HL-60 (cell line): ENCODE data around the gene POP4.

Experiments used
- DNase-seq, 2 experiments: peaks; one replicate each; pipeline ENCODE4 v3.0.0-alpha.2; 2010 to 2020; ENCODE audit warnings: low read depth in 1 of 2, low spot score in 1 of 2
- H3K27ac ChIP-seq: fragments of 250-450 bp; sonication (Bioruptor Pico); replicated peaks from 2 replicates; pipeline ENCODE4 v1.5.1; 2020; ENCODE audit warnings: mild to moderate bottlenecking, moderate library complexity
- H3K27me3 ChIP-seq: fragments of 250-450 bp; sonication (Bioruptor Pico); 2 replicates; pipeline ENCODE4 v1.5.1; 2021; ENCODE audit warnings: mild to moderate bottlenecking, moderate library complexity; ENCODE audit not compliant: insufficient read depth, poor library complexity, severe bottlenecking
- H3K4me3 ChIP-seq: replicated peaks from 2 replicates; pipeline ENCODE4 v1.5.1; 2011; ENCODE audit warnings: mild to moderate bottlenecking, control low read depth, low read length; ENCODE audit not compliant: insufficient read depth
- GABPA ChIP-seq: IDR thresholded peaks from 2 replicates; pipeline ENCODE4 v1.6.1; 2012; ENCODE audit warnings: low read depth
- POLR2AphosphoS5 ChIP-seq: IDR thresholded peaks from 2 replicates; pipeline ENCODE4 v1.6.1; 2012; ENCODE audit warnings: low read depth
- SPI1 ChIP-seq: IDR thresholded peaks from 2 replicates; pipeline ENCODE4 v1.6.1; 2012; ENCODE audit warnings: low read depth, mild to moderate bottlenecking, borderline replicate concordance
- TF ChIP-seq, protein P1 (sequence below): IDR thresholded peaks from 2 replicates; pipeline ENCODE4 v1.6.1; 2012; ENCODE audit warnings: low read depth; ENCODE audit not compliant: insufficient replicate concordance
- TF ChIP-seq, protein P2 (sequence below): IDR thresholded peaks from one replicate; pipeline ENCODE4 v1.5.1; 2011; ENCODE audit warnings: low read length, control low read depth, inconsistent platforms; ENCODE audit not compliant: insufficient read depth

The POP4 gene

DNA sequence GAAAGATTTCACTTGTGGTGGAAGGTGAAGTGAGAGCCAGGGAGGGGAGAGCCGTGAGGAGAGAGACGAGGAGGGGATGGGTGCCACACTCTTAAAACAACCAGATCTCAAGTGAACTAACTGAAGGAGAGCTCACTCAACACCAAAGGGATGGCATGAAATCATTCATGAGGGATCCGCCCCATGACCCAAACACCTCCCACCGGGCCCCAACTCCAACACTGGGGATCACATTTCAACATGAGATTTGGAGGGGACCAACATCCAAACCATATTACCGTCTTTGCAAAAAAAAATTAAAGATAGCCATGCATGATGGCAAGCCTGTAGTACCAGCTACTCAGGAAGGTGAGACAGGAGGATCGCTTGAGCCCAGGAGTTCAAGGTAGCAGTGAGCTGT is 34.9 kb upstream of the POP4 start:
- no peak for DNase-seq
- no peak for TF ChIP-seq GABPA
- TF ChIP-seq SPI1: no peak
- TF ChIP-seq, protein P1, sequence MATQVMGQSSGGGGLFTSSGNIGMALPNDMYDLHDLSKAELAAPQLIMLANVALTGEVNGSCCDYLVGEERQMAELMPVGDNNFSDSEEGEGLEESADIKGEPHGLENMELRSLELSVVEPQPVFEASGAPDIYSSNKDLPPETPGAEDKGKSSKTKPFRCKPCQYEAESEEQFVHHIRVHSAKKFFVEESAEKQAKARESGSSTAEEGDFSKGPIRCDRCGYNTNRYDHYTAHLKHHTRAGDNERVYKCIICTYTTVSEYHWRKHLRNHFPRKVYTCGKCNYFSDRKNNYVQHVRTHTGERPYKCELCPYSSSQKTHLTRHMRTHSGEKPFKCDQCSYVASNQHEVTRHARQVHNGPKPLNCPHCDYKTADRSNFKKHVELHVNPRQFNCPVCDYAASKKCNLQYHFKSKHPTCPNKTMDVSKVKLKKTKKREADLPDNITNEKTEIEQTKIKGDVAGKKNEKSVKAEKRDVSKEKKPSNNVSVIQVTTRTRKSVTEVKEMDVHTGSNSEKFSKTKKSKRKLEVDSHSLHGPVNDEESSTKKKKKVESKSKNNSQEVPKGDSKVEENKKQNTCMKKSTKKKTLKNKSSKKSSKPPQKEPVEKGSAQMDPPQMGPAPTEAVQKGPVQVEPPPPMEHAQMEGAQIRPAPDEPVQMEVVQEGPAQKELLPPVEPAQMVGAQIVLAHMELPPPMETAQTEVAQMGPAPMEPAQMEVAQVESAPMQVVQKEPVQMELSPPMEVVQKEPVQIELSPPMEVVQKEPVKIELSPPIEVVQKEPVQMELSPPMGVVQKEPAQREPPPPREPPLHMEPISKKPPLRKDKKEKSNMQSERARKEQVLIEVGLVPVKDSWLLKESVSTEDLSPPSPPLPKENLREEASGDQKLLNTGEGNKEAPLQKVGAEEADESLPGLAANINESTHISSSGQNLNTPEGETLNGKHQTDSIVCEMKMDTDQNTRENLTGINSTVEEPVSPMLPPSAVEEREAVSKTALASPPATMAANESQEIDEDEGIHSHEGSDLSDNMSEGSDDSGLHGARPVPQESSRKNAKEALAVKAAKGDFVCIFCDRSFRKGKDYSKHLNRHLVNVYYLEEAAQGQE: no peak
- no peak for TF ChIP-seq POLR2AphosphoS5
- TF ChIP-seq, protein P2, sequence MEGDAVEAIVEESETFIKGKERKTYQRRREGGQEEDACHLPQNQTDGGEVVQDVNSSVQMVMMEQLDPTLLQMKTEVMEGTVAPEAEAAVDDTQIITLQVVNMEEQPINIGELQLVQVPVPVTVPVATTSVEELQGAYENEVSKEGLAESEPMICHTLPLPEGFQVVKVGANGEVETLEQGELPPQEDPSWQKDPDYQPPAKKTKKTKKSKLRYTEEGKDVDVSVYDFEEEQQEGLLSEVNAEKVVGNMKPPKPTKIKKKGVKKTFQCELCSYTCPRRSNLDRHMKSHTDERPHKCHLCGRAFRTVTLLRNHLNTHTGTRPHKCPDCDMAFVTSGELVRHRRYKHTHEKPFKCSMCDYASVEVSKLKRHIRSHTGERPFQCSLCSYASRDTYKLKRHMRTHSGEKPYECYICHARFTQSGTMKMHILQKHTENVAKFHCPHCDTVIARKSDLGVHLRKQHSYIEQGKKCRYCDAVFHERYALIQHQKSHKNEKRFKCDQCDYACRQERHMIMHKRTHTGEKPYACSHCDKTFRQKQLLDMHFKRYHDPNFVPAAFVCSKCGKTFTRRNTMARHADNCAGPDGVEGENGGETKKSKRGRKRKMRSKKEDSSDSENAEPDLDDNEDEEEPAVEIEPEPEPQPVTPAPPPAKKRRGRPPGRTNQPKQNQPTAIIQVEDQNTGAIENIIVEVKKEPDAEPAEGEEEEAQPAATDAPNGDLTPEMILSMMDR: no peak
- Histone ChIP-seq H3K27ac (no peak overlapping the region), H3K27me3 (peaks cover 13% of the 10 kb centered on the region), H3K4me3 (no peak overlapping the region)

DNA sequence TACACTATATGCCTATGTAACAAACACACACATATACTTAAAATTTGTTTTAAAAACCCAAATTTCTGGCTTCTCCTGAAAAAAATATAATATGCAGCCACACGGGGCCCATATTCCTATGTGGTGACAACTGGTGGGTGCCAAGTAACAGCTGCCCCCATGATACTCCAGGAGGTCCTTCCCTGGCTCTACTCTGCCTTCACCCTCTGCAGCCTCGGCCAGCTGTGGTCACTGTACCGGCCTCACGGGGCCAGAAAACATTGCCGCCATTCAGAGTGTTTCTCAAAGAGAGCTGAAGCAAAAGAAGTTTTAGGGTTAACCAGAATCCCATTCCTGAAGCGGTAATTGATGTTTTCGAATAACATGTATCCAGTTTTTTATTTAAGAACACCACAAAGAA is 32.6 kb upstream of the POP4 start:
- TF ChIP-seq, protein P1: no peak
- TF ChIP-seq SPI1: no peak
- no peak for TF ChIP-seq POLR2AphosphoS5
- TF ChIP-seq, protein P2: no peak
- no peak for TF ChIP-seq GABPA
- Histone ChIP-seq H3K4me3 (no peak overlapping the region), H3K27ac (no peak overlapping the region), H3K27me3 (peaks cover 16% of the 10 kb centered on the region)
- no peak for DNase-seq

DNA sequence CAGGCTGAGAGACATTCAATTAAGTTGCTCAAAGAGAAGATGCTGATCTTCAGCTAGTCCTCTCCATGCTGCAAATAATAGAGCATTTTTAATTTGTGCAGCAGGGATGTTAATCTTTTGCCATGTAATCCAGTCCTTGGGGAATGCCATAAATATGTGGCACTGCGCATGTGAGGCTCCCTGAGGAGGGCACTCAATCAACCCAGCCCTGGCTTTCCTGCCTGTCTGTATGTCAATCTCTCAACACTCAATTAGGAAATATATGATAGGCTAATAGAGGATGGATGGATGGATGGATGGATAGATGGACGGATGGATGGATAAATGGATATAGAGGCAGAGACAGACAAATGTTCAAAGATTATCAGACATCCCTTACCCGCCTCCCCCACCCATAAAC is 31.6 kb upstream of the POP4 start:
- no peak for DNase-seq
- H3K27me3 ChIP-seq: peaks cover 16% of the 10 kb centered on the region

More for the DNA sequence above, 31.6 kb upstream of the POP4 start:
- H3K4me3 ChIP-seq: no peak overlapping the region
- H3K27ac ChIP-seq: no peak overlapping the region
- no peak for TF ChIP-seq GABPA
- TF ChIP-seq, protein P1: no peak
